HCT116 (cell line): ENCODE results near the gene TGFBR1. TPM values are rescaled to one million over a fixed set of nuclear protein-coding genes. Genes with fewer than 3 reads are reported as not detected.

Experiments used
- ATAC-seq: fragments of 200-7000 bp; cut with Tn5 transposase; 2 replicates; pipeline ENCODE4 v1.9.1; 2020; ENCODE audit warnings: mild to moderate bottlenecking, moderate library complexity
- BruUV-seq: library from RNA; stranded (reverse); fragments of 400-500 nt; replicated peaks from 2 replicates; lab custom pipeline; 2021; lab: Mats Ljungman, UMichigan
- CTCF ChIA-PET: fragments of 300-600 bp; sonication (Branson Sonifier 250); formaldehyde crosslinking; loops from one replicate; lab custom pipeline; 2021; ENCODE audit warnings: antibody characterized with exemption; lab: Charles Lee
- POLR2A ChIA-PET: fragments of 300-600, 350-600 bp; sonication (Branson Sonifier 250); formaldehyde crosslinking; loops from one replicate; lab custom pipeline; 2021; ENCODE audit warnings: antibody characterized with exemption; lab: Charles Lee
- RAD21 ChIA-PET, 2 experiments: fragments of 300-600 bp; sonication (Branson Sonifier 250); formaldehyde crosslinking; loops; one replicate each; lab custom pipeline; 2023; ENCODE audit warnings: low total read pairs in 2 of 2; ENCODE audit not compliant: uncharacterized antibody in 2 of 2, unreplicated experiment in 2 of 2, low non-redundant PET in 1 of 2; lab: Charles Lee
- DNase-seq: peaks from one replicate; pipeline ENCODE4 v3.0.0-alpha.2; 2010; ENCODE audit warnings: low read depth, low spot score
- H2AFZ ChIP-seq: fragments of 200-600 bp; shearing (Covaris generic), sonication (generic); 2 replicates; pipeline ENCODE4 v1.6.1; 2017; ENCODE audit warnings: low read depth, mixed run types, mixed read lengths, antibody characterized with exemption, low read length; ENCODE audit not compliant: poor library complexity, severe bottlenecking
- H3K27ac ChIP-seq: 2 replicates; pipeline ENCODE4 v1.5.1; 2012; ENCODE audit warnings: low read depth, low read length
- H3K27me3 ChIP-seq: fragments of 200-600 bp; sonication (generic); 2 replicates; pipeline ENCODE4 v1.6.1; 2016; ENCODE audit warnings: mixed run types, low read length, mixed read lengths; ENCODE audit not compliant: insufficient read depth
- H3K36me3 ChIP-seq, 2 experiments: fragments of 200-500 bp in 1 of 2; fragments of 200-600 bp in 1 of 2; sonication (Bioruptor generic) in 1 of 2; sonication (generic) in 1 of 2; 2 replicates each; pipeline versions ENCODE4 v1.5.1 to v1.6.1; 2014 to 2016; ENCODE audit warnings: low read length in 2 of 2, inconsistent platforms in 1 of 2, mixed read lengths in 1 of 2, mixed run types in 1 of 2; ENCODE audit not compliant: insufficient read depth in 2 of 2, control insufficient read depth in 1 of 2
- H3K4me1 ChIP-seq, 2 experiments: fragments of 200-600 bp in 1 of 2; sonication (generic) in 1 of 2; 2 replicates each; pipeline versions ENCODE4 v1.5.1 to v1.6.1; 2012 to 2017; ENCODE audit warnings: low read length in 2 of 2, inconsistent platforms in 1 of 2, mild to moderate bottlenecking in 1 of 2, mixed read lengths in 1 of 2, mixed run types in 1 of 2, moderate library complexity in 1 of 2; ENCODE audit not compliant: insufficient read depth in 2 of 2, control insufficient read depth in 1 of 2
- H3K4me2 ChIP-seq: fragments of 200-600 bp; sonication (generic); 2 replicates; pipeline ENCODE4 v1.6.1; 2017; ENCODE audit warnings: mixed run types, low read length, mixed read lengths
- H3K4me3 ChIP-seq, 2 experiments: fragments of 200-600 bp in 1 of 2; sonication (generic) in 1 of 2; replicated peaks in 1 of 2; 2 replicates each; pipeline ENCODE4 v1.5.1; 2011 to 2016; ENCODE audit warnings: low read length in 2 of 2, control low read depth in 1 of 2, low read depth in 1 of 2, mild to moderate bottlenecking in 1 of 2, mixed read lengths in 1 of 2, mixed run types in 1 of 2
- H3K79me2 ChIP-seq: fragments of 200-600 bp; sonication (generic); 2 replicates; pipeline ENCODE4 v1.6.1; 2017; ENCODE audit warnings: mild to moderate bottlenecking, mixed run types, low read length, moderate library complexity, mixed read lengths; ENCODE audit not compliant: insufficient read depth
- H3K9ac ChIP-seq: fragments of 200-600 bp; sonication (generic); 2 replicates; pipeline ENCODE4 v1.6.1; 2016; ENCODE audit warnings: low read length, mixed read lengths
- H3K9me2 ChIP-seq: fragments of 200-600 bp; sonication (generic), shearing (Covaris generic); 2 replicates; pipeline ENCODE4 v1.6.1; 2017; ENCODE audit warnings: mixed run types, mild to moderate bottlenecking, moderate library complexity; ENCODE audit not compliant: insufficient read depth
- H3K9me3 ChIP-seq, 2 experiments: fragments of 200-500 bp in 1 of 2; fragments of 200-600 bp in 1 of 2; sonication (Bioruptor generic) in 1 of 2; sonication (generic) in 1 of 2; 2 replicates each; pipeline ENCODE4 v1.6.1; 2014 to 2017; ENCODE audit warnings: low read length in 2 of 2, mixed read lengths in 2 of 2, inconsistent platforms in 1 of 2, low read depth in 1 of 2, mild to moderate bottlenecking in 1 of 2, mixed run types in 1 of 2, moderate library complexity in 1 of 2; ENCODE audit not compliant: control insufficient read depth in 1 of 2, insufficient read depth in 1 of 2
- H4K20me1 ChIP-seq: fragments of 200-600 bp; sonication (generic), shearing (Covaris generic); 2 replicates; pipeline ENCODE4 v1.6.1; 2017; ENCODE audit warnings: mixed run types, mild to moderate bottlenecking, moderate library complexity; ENCODE audit not compliant: insufficient read depth
- EGR1 ChIP-seq: IDR thresholded peaks from 2 replicates; pipeline ENCODE4 v1.6.1; 2012; ENCODE audit warnings: low read depth
- ELF1 ChIP-seq: IDR thresholded peaks from 2 replicates; pipeline ENCODE4 v1.6.1; 2012; ENCODE audit warnings: low read depth, borderline replicate concordance
- EZH2 ChIP-seq: fragments of 200-600 bp; sonication (generic); IDR thresholded peaks from 2 replicates; pipeline ENCODE4 v1.6.1; 2017; ENCODE audit warnings: antibody characterized with exemption, mixed run types
- EZH2phosphoT487 ChIP-seq: fragments of 200-600 bp; IDR thresholded peaks from 2 replicates; pipeline ENCODE4 v1.6.1; 2018; ENCODE audit warnings: antibody characterized with exemption, borderline replicate concordance
- RAD21 ChIP-seq: IDR thresholded peaks from 2 replicates; pipeline ENCODE4 v1.6.1; 2012; ENCODE audit warnings: low read depth, mild to moderate bottlenecking
- SP1 ChIP-seq: IDR thresholded peaks from 2 replicates; pipeline ENCODE4 v1.6.1; 2012; ENCODE audit warnings: low read depth
- TCF7L2 ChIP-seq: IDR thresholded peaks from 2 replicates; pipeline ENCODE4 v1.7.0; 2011; ENCODE audit warnings: borderline replicate concordance, inconsistent platforms; ENCODE audit not compliant: insufficient read depth, insufficient read length; ENCODE audit errors: extremely low read depth
- ZNF274 ChIP-seq: fragments of 200-500 bp; sonication (Bioruptor generic); IDR thresholded peaks from 2 replicates; pipeline ENCODE4 v1.6.1; 2014; ENCODE audit warnings: mild to moderate bottlenecking, low read depth, low read length, inconsistent platforms
- intact Hi-C: fragments of 100-400 bp; cut with micrococcal nuclease; formaldehyde crosslinking; loops from 2 replicates; pipeline ENCODE4 v1.10.0; 2022
- total RNA-seq: library from RNA; stranded (reverse); gene quantifications from one replicate; pipeline ENCODE4 v1.2.1, GENCODE V29; 2021; ENCODE audit not compliant: unreplicated experiment
- TF ChIP-seq, protein P1 (sequence below), 3 experiments: fragments of 200-600 bp in 1 of 3; sonication (generic) in 1 of 3; IDR thresholded peaks in 2 of 3; conservative IDR thresholded peaks in 1 of 3; 2 replicates each; pipeline ENCODE4 v1.5.1; 2012 to 2017; ENCODE audit warnings: low read depth in 2 of 3, low read length in 2 of 3, antibody characterized with exemption in 1 of 3, borderline replicate concordance in 1 of 3, control low read depth in 1 of 3, mild to moderate bottlenecking in 1 of 3, mixed read lengths in 1 of 3, mixed run types in 1 of 3, moderate library complexity in 1 of 3; ENCODE audit not compliant: insufficient read depth in 1 of 3
- TF ChIP-seq, protein P2 (sequence below): IDR thresholded peaks from 2 replicates; pipeline ENCODE4 v1.6.1; 2011; ENCODE audit warnings: mild to moderate bottlenecking, low read length, moderate library complexity; ENCODE audit not compliant: insufficient replicate concordance; ENCODE audit errors: extremely low read depth
- TF ChIP-seq, protein P3 (sequence below): IDR thresholded peaks from 2 replicates; pipeline ENCODE4 v1.6.1; 2012; ENCODE audit warnings: low read depth

The TGFBR1 gene
- total RNA-seq, 1 experiment from 2014 or later: 26.6 TPM

- Histone ChIP-seq H3K9me2 (no peaks in the 10 kb centered on the region), H3K4me2 (no peak overlapping the region), H3K27me3 (peaks cover 8% of the 10 kb centered on the region; the same call in 1 of the 2 replicates), H3K9ac (no peak overlapping the region), H3K4me1 (no peaks in the 10 kb centered on the region), H3K9me3 (no peaks in the 10 kb centered on the region), H3K4me3 (no peak overlapping the region), H4K20me1 (no peaks in the 10 kb centered on the region), H3K79me2 (no peaks in the 10 kb centered on the region), H3K27ac (no peak overlapping the region), H3K36me3 (no peaks in the 10 kb centered on the region), H2AFZ (no peak overlapping the region)
- ChIA-PET POLR2A (no interaction called here), RAD21 (no interaction called here), CTCF (no interaction called here)
- no TSS peak for BruUV-seq
- ATAC-seq: peak; percentile 78
- TF ChIP-seq EZH2 (no peak), RAD21 (0 out of 2 replicates have a peak, but pooled peaks have one; percentile 6)
- TF ChIP-seq, protein P1, sequence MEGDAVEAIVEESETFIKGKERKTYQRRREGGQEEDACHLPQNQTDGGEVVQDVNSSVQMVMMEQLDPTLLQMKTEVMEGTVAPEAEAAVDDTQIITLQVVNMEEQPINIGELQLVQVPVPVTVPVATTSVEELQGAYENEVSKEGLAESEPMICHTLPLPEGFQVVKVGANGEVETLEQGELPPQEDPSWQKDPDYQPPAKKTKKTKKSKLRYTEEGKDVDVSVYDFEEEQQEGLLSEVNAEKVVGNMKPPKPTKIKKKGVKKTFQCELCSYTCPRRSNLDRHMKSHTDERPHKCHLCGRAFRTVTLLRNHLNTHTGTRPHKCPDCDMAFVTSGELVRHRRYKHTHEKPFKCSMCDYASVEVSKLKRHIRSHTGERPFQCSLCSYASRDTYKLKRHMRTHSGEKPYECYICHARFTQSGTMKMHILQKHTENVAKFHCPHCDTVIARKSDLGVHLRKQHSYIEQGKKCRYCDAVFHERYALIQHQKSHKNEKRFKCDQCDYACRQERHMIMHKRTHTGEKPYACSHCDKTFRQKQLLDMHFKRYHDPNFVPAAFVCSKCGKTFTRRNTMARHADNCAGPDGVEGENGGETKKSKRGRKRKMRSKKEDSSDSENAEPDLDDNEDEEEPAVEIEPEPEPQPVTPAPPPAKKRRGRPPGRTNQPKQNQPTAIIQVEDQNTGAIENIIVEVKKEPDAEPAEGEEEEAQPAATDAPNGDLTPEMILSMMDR (IDR thresholded peaks at IDR 0.05 in 2 of 3, conservative IDR thresholded peaks at IDR 0.05 in 1 of 3; ENCODE audit: borderline replicate concordance in 1 of 3, insufficient read depth in 1 of 3, low read depth in 2 of 3, low read length in 2 of 3): peak in 2 of 3 experiments; percentile 34 to 40; a peak in 4 of 6 replicates
- no peak for DNase-seq
- intact Hi-C loops: no loop called here
Observed at GRCh38 chr9:99192786-99193465, 88.0 kb downstream of the TGFBR1 start.

DNA sequence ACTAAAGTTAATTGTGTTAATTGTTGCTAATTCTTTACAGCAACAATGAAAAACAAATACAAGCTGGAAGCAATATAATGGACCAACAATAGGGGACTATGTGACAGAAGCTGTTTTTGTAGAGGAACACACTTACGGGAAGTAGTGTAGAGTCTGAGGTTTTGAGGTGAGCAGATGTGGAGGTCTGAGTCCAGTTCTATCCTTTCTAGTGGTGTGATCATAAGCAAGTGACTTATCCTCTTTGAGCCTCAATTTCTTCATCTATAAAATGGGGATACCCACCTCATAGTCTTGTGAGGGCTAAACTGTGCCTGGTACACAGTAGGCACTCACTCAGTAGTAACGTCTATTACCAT, 88.5 kb downstream of the TGFBR1 start:
- no peaks in the 10 kb centered on the region for H3K4me1 ChIP-seq
- H2AFZ ChIP-seq: no peak overlapping the region
- no peak overlapping the region for H3K9ac ChIP-seq
- ChIA-PET POLR2A (no interaction called here), CTCF (no interaction called here), RAD21 (no interaction called here)
- no peak; the same call in 1 of the 2 replicates for ATAC-seq
- no peak for DNase-seq
- no peaks in the 10 kb centered on the region for H3K36me3 ChIP-seq
- BruUV-seq: no TSS peak
- H3K9me3 ChIP-seq: no peaks in the 10 kb centered on the region
- H3K4me2 ChIP-seq: no peak overlapping the region
- no peaks in the 10 kb centered on the region for H4K20me1 ChIP-seq
- H3K27ac ChIP-seq: no peak overlapping the region
- intact Hi-C loops: no loop called here
- no peak overlapping the region for H3K4me3 ChIP-seq
- no peaks in the 10 kb centered on the region for H3K9me2 ChIP-seq
- H3K27me3 ChIP-seq: peaks cover 4% of the 10 kb centered on the region; the same call in 1 of the 2 replicates
- H3K79me2 ChIP-seq: no peaks in the 10 kb centered on the region
- TF ChIP-seq TCF7L2: no peak
- no peak for TF ChIP-seq SP1
- no peak for TF ChIP-seq EGR1
- no peak for TF ChIP-seq ELF1
- TF ChIP-seq, protein P2, sequence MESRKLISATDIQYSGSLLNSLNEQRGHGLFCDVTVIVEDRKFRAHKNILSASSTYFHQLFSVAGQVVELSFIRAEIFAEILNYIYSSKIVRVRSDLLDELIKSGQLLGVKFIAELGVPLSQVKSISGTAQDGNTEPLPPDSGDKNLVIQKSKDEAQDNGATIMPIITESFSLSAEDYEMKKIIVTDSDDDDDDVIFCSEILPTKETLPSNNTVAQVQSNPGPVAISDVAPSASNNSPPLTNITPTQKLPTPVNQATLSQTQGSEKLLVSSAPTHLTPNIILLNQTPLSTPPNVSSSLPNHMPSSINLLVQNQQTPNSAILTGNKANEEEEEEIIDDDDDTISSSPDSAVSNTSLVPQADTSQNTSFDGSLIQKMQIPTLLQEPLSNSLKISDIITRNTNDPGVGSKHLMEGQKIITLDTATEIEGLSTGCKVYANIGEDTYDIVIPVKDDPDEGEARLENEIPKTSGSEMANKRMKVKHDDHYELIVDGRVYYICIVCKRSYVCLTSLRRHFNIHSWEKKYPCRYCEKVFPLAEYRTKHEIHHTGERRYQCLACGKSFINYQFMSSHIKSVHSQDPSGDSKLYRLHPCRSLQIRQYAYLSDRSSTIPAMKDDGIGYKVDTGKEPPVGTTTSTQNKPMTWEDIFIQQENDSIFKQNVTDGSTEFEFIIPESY: no peak
- TF ChIP-seq, protein P3, sequence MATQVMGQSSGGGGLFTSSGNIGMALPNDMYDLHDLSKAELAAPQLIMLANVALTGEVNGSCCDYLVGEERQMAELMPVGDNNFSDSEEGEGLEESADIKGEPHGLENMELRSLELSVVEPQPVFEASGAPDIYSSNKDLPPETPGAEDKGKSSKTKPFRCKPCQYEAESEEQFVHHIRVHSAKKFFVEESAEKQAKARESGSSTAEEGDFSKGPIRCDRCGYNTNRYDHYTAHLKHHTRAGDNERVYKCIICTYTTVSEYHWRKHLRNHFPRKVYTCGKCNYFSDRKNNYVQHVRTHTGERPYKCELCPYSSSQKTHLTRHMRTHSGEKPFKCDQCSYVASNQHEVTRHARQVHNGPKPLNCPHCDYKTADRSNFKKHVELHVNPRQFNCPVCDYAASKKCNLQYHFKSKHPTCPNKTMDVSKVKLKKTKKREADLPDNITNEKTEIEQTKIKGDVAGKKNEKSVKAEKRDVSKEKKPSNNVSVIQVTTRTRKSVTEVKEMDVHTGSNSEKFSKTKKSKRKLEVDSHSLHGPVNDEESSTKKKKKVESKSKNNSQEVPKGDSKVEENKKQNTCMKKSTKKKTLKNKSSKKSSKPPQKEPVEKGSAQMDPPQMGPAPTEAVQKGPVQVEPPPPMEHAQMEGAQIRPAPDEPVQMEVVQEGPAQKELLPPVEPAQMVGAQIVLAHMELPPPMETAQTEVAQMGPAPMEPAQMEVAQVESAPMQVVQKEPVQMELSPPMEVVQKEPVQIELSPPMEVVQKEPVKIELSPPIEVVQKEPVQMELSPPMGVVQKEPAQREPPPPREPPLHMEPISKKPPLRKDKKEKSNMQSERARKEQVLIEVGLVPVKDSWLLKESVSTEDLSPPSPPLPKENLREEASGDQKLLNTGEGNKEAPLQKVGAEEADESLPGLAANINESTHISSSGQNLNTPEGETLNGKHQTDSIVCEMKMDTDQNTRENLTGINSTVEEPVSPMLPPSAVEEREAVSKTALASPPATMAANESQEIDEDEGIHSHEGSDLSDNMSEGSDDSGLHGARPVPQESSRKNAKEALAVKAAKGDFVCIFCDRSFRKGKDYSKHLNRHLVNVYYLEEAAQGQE: no peak
- no peak for TF ChIP-seq EZH2phosphoT487
- no peak for TF ChIP-seq ZNF274
